ENCODE data around the gene PYY. TPM values are rescaled to one million over a fixed set of nuclear protein-coding genes. Genes with fewer than 3 reads are reported as not detected.

PYY gene
- total RNA-seq, 1 experiment from 2014 or later, result not detected

- no peaks in the 10 kb centered on the region for H3K4me1 ChIP-seq (ENCODE audit: control insufficient read depth, insufficient read depth, low read length)
- no peak for ATAC-seq
- TF ChIP-seq TCF7L2 (IDR thresholded peaks at IDR 0.05; ENCODE audit: low read depth, low read length), result no peak
- TF ChIP-seq POLR2AphosphoS5 (IDR thresholded peaks at IDR 0.05; ENCODE audit: low read depth, low read length), result no peak
- POLR2A ChIA-PET, result no interaction called here
- BruUV-seq (replicated peaks), result no TSS peak
- no peak for DNase-seq (ENCODE audit: low read depth, low spot score)
- in situ Hi-C loops (cut with HindIII; ENCODE audit: low pct_unique_long_range_greater_than_20kb, low sequenced_read_pairs) (no loop called here), intact Hi-C loops (cut with micrococcal nuclease; ENCODE audit: unreplicated experiment) (no loop called here)
- H3K4me3 ChIP-seq (ENCODE audit: low read depth in 2 of 2, low read length in 2 of 2), result no peak overlapping the region
- no peaks in the 10 kb centered on the region; the same call in 1 of the 2 replicates for H3K27me3 ChIP-seq (ENCODE audit: control insufficient read depth, insufficient read depth, low read length)
- H3K9me3 ChIP-seq (ENCODE audit: control insufficient read depth, insufficient read depth, low read depth, low read length), result no peaks in the 10 kb centered on the region
- CTCF ChIA-PET, result interaction anchor here (0.7 to 0.9 kb wide), 2 partner anchors 32 to 136 kb away, joined by 3 to 5 read pairs; no protein-coding TSS in a partner anchor
- H3K36me3 ChIP-seq (ENCODE audit: control insufficient read depth, insufficient read depth, low read length), result no peaks in the 10 kb centered on the region
- no peak overlapping the region for H3K27ac ChIP-seq (ENCODE audit: low read length)
Measured at GRCh38 chr17:43979011-43979410, 25.3 kb upstream of the PYY start.

- CTCF ChIA-PET, result no interaction called here
Measured at GRCh38 chr17:43978078-43978477, 24.3 kb upstream of the PYY start.

More at GRCh38 chr17:43978078-43978477, 24.3 kb upstream of the PYY start:
- no peak for ATAC-seq
- Histone ChIP-seq H3K4me1 (ENCODE audit: control insufficient read depth, insufficient read depth, low read length) (no peaks in the 10 kb centered on the region), H3K27me3 (ENCODE audit: control insufficient read depth, insufficient read depth, low read length) (no peaks in the 10 kb centered on the region; the same call in 1 of the 2 replicates), H3K36me3 (ENCODE audit: control insufficient read depth, insufficient read depth, low read length) (no peaks in the 10 kb centered on the region), H3K9me3 (ENCODE audit: control insufficient read depth, insufficient read depth, low read depth, low read length) (no peaks in the 10 kb centered on the region), H3K27ac (ENCODE audit: low read length) (no peak overlapping the region), H3K4me3 (ENCODE audit: low read depth in 2 of 2, low read length in 2 of 2) (no peak overlapping the region)
- intact Hi-C loops (cut with micrococcal nuclease; ENCODE audit: unreplicated experiment) (no loop called here), in situ Hi-C loops (cut with HindIII; ENCODE audit: low pct_unique_long_range_greater_than_20kb, low sequenced_read_pairs) (no loop called here)
- TF ChIP-seq TCF7L2 (IDR thresholded peaks at IDR 0.05; ENCODE audit: low read depth, low read length), result no peak
- TF ChIP-seq SIN3A (IDR thresholded peaks at IDR 0.05; ENCODE audit: borderline replicate concordance, insufficient read depth, low read depth, low read length), result no peak
- TF ChIP-seq POLR2AphosphoS5 (IDR thresholded peaks at IDR 0.05; ENCODE audit: low read depth, low read length), result no peak
- TF ChIP-seq, protein P1, sequence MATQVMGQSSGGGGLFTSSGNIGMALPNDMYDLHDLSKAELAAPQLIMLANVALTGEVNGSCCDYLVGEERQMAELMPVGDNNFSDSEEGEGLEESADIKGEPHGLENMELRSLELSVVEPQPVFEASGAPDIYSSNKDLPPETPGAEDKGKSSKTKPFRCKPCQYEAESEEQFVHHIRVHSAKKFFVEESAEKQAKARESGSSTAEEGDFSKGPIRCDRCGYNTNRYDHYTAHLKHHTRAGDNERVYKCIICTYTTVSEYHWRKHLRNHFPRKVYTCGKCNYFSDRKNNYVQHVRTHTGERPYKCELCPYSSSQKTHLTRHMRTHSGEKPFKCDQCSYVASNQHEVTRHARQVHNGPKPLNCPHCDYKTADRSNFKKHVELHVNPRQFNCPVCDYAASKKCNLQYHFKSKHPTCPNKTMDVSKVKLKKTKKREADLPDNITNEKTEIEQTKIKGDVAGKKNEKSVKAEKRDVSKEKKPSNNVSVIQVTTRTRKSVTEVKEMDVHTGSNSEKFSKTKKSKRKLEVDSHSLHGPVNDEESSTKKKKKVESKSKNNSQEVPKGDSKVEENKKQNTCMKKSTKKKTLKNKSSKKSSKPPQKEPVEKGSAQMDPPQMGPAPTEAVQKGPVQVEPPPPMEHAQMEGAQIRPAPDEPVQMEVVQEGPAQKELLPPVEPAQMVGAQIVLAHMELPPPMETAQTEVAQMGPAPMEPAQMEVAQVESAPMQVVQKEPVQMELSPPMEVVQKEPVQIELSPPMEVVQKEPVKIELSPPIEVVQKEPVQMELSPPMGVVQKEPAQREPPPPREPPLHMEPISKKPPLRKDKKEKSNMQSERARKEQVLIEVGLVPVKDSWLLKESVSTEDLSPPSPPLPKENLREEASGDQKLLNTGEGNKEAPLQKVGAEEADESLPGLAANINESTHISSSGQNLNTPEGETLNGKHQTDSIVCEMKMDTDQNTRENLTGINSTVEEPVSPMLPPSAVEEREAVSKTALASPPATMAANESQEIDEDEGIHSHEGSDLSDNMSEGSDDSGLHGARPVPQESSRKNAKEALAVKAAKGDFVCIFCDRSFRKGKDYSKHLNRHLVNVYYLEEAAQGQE (IDR thresholded peaks at IDR 0.05; ENCODE audit: insufficient read depth in 1 of 2, low read depth in 2 of 2, low read length in 1 of 2), result no peak
- TF ChIP-seq, protein P2, sequence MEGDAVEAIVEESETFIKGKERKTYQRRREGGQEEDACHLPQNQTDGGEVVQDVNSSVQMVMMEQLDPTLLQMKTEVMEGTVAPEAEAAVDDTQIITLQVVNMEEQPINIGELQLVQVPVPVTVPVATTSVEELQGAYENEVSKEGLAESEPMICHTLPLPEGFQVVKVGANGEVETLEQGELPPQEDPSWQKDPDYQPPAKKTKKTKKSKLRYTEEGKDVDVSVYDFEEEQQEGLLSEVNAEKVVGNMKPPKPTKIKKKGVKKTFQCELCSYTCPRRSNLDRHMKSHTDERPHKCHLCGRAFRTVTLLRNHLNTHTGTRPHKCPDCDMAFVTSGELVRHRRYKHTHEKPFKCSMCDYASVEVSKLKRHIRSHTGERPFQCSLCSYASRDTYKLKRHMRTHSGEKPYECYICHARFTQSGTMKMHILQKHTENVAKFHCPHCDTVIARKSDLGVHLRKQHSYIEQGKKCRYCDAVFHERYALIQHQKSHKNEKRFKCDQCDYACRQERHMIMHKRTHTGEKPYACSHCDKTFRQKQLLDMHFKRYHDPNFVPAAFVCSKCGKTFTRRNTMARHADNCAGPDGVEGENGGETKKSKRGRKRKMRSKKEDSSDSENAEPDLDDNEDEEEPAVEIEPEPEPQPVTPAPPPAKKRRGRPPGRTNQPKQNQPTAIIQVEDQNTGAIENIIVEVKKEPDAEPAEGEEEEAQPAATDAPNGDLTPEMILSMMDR (IDR thresholded peaks at IDR 0.05), result no peak
- no TSS peak for BruUV-seq (replicated peaks)
- POLR2A ChIA-PET, result no interaction called here
- DNase-seq (ENCODE audit: low read depth, low spot score), result no peak
